Peyer's patch (tissue), 4 donors: ENCODE results near the gene GGTA1. TPM values are rescaled to one million over a fixed set of nuclear protein-coding genes. Genes with fewer than 3 reads are reported as not detected.

Source experiments
- DNase-seq, 3 donors: peaks; one replicate each; pipeline ENCODE4 v3.0.0-alpha.2; 2017 to 2019
- H3K27ac ChIP-seq, 4 donors: fragments of 200-600 bp; sonication (generic); one replicate each; pipeline ENCODE4 v1.5.1; 2016 to 2019
- H3K27me3 ChIP-seq, 2 donors: fragments of 200-600 bp; sonication (generic); one replicate each; pipeline ENCODE4 v1.5.1; 2019
- H3K36me3 ChIP-seq, 3 donors: fragments of 200-600 bp; sonication (generic); one replicate each; pipeline ENCODE4 v1.5.1; 2016 to 2019
- H3K4me1 ChIP-seq, 4 donors: fragments of 200-600 bp; sonication (generic); one replicate each; pipeline ENCODE4 v1.5.1; 2016 to 2019
- H3K4me3 ChIP-seq, 4 donors: fragments of 200-600 bp; sonication (generic); 1 replicate in 3 of 4; 2 replicates in 1 of 4; pipeline ENCODE4 v1.5.1; 2016 to 2019; ENCODE audit warnings: mild to moderate bottlenecking in 1 of 4
- H3K9me3 ChIP-seq, 4 donors: fragments of 200-600 bp; sonication (generic); one replicate each; pipeline ENCODE4 v1.5.1; 2016 to 2019; ENCODE audit warnings: mild to moderate bottlenecking in 1 of 4
- POLR2A ChIP-seq, 2 donors: fragments of 450-650 bp; IDR thresholded peaks; one replicate each; pipeline ENCODE4 v1.5.1; 2017; ENCODE audit warnings: antibody characterized with exemption in 2 of 2, mild to moderate bottlenecking in 2 of 2, moderate library complexity in 2 of 2
- total RNA-seq, 4 donors: library from RNA; depleted of rRNA; stranded (reverse); fragments of >200 nt; gene quantifications; one replicate each; pipeline ENCODE4 v1.1.0, GENCODE V29; 2016
- TF ChIP-seq, protein P1 (sequence below), 6 experiments: fragments of 450-650 bp in 4 of 6; fragments of 200-600 bp in 2 of 6; sonication (generic) in 1 of 6; IDR thresholded peaks; one replicate each; pipeline ENCODE4 v1.5.1; 2017 to 2019; ENCODE audit warnings: antibody characterized with exemption in 6 of 6, mild to moderate bottlenecking in 3 of 6, moderate library complexity in 1 of 6

GGTA1 gene
- total RNA-seq, 4 donors from 2014 or later = 0.88 to 12.4 (median 2.6) TPM

DNA sequence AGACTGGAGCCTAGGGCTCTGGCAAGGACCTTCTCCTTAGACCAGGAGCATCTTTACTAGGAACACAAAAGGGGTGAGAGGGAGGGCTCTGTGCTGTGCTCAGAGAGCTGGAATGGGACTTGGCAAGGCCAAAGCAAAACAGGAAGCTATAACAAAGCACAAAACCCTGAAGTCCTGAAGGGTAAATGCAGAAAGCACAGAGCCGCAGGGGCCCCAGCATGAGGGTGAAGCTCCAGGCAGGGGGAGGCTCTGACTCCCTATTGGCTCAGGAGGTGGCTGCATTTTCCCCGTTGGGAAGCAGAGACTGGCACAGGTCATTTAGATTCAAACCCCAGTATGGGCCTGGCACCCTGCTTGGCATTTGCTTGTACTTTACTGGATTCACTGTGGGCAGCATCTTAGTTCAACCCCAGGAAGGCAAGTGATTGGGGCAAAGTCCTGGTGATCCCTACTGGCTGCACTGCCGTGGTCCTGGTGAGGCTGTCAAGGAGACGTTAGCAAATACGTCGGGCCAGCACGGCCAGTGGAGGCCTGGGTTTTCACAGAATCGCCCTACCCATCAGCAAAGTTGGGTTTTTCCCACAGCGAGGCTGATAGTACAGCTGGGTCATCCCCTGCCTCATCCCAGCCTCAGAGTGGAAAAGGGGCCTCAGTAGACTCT lies 46.3 kb downstream of the GGTA1 start:
- TF ChIP-seq, protein P1, sequence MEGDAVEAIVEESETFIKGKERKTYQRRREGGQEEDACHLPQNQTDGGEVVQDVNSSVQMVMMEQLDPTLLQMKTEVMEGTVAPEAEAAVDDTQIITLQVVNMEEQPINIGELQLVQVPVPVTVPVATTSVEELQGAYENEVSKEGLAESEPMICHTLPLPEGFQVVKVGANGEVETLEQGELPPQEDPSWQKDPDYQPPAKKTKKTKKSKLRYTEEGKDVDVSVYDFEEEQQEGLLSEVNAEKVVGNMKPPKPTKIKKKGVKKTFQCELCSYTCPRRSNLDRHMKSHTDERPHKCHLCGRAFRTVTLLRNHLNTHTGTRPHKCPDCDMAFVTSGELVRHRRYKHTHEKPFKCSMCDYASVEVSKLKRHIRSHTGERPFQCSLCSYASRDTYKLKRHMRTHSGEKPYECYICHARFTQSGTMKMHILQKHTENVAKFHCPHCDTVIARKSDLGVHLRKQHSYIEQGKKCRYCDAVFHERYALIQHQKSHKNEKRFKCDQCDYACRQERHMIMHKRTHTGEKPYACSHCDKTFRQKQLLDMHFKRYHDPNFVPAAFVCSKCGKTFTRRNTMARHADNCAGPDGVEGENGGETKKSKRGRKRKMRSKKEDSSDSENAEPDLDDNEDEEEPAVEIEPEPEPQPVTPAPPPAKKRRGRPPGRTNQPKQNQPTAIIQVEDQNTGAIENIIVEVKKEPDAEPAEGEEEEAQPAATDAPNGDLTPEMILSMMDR (IDR thresholded peaks at IDR 0.05) = no peak
- TF ChIP-seq POLR2A (IDR thresholded peaks at IDR 0.05) = no peak
- Histone ChIP-seq H3K4me3 (no peak overlapping the region), H3K9me3 (no peaks in the 10 kb centered on the region), H3K27me3 (no peaks in the 10 kb centered on the region), H3K27ac (no peak overlapping the region), H3K4me1 (no peaks in the 10 kb centered on the region), H3K36me3 (no peaks in the 10 kb centered on the region)
- no peak for DNase-seq

DNA sequence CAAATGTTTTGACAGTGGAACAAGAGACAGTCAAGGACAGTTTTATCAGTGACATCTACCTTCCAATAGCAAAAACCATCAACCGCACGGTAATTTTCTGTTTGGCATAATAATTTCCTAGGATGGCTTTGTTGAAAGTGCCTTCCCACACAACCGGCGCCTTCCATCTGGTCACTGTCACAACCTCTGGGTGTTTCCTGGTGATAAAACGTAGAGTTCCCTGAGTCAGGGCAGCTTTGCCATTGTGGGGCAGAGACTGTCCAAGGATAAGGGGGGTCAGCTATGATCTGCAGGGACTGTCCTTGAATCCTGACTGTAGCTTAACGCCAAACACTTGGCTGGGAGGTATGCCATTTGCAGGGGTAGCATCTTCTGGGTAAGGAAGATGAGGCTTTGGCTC lies 47.6 kb downstream of the GGTA1 start:
- Histone ChIP-seq H3K9me3 (no peaks in the 10 kb centered on the region), H3K27ac (no peak overlapping the region), H3K4me1 (no peaks in the 10 kb centered on the region), H3K27me3 (no peaks in the 10 kb centered on the region), H3K36me3 (no peaks in the 10 kb centered on the region), H3K4me3 (no peak overlapping the region)
- no peak for DNase-seq
- TF ChIP-seq POLR2A (IDR thresholded peaks at IDR 0.05) = no peak
- TF ChIP-seq, protein P1 (IDR thresholded peaks at IDR 0.05) = no peak

DNA sequence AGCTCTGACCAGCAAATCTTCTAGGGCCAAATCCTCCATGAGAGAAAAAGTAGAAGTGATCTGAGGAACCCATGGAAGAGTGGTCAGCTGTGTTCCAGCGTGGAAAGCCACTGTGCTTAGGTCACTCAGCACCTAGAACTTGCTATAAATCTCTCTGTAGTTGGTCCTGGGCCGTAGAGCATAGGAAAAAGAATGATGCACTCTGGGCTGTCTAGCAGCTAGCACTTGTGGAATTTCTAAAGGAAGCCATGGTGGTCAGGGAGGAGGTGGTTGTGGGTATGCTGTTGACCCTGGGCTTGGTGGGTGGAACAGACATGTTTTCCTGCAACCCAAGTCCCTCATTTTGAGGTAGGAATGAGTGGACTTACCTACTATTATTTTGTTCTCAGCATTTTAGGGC lies 48.1 kb downstream of the GGTA1 start:
- H3K4me3 ChIP-seq = no peak overlapping the region
- no peaks in the 10 kb centered on the region for H3K4me1 ChIP-seq
- no peaks in the 10 kb centered on the region for H3K36me3 ChIP-seq
- no peaks in the 10 kb centered on the region for H3K9me3 ChIP-seq
- DNase-seq = no peak
- TF ChIP-seq POLR2A (IDR thresholded peaks at IDR 0.05) = no peak
- TF ChIP-seq, protein P1 (IDR thresholded peaks at IDR 0.05) = no peak
- no peak overlapping the region for H3K27ac ChIP-seq
- no peaks in the 10 kb centered on the region for H3K27me3 ChIP-seq

DNA sequence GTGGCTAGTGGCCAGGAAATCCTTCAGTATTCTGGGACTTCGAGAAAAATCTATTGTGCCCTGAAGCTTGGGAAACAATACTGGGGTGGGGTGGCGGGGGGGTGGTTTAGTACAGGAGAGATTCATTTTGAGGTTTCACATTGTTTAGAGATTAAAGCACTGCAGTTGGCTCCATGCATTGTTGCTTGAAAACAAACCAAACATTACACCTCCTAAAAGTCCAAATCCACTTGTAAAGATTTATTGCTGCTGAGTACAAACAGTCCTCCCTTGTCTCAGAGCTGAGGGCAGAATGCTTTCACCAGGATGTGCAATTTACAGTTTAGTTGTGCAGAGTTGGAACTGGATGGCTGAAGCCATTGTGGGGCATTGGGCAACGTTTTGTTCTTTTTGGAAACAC lies 49.4 kb downstream of the GGTA1 start:
- DNase-seq = no peak
- no peaks in the 10 kb centered on the region for H3K4me1 ChIP-seq
- no peak overlapping the region for H3K4me3 ChIP-seq
- no peaks in the 10 kb centered on the region for H3K9me3 ChIP-seq
- H3K27ac ChIP-seq = no peak overlapping the region
- no peaks in the 10 kb centered on the region for H3K36me3 ChIP-seq
- TF ChIP-seq, protein P1 (IDR thresholded peaks at IDR 0.05) = no peak
- TF ChIP-seq POLR2A (IDR thresholded peaks at IDR 0.05) = no peak
- H3K27me3 ChIP-seq = no peaks in the 10 kb centered on the region

DNA sequence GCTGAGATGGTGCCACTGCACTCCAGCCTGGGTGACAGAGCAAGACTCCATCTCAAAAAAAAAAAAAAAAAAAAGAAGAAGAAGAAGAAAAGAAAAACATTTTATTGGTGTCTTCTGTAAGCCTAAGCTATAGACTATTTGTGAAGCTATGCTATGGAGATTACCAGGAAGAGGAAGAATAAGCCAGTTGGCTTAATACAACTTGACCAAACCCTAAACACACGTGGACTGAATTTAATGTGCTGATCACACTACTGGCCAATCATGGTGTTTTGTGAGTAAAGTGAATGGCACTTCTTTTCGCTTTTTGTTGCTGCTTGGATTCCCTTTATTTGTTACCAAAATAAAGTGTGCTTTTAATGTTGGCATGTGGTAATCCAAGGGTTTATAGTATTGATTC lies 49.9 kb downstream of the GGTA1 start:
- no peaks in the 10 kb centered on the region for H3K9me3 ChIP-seq
- no peak for DNase-seq
- H3K27me3 ChIP-seq = no peaks in the 10 kb centered on the region
- H3K4me1 ChIP-seq = no peaks in the 10 kb centered on the region
- TF ChIP-seq, protein P1 (IDR thresholded peaks at IDR 0.05) = no peak
- no peak for TF ChIP-seq POLR2A (IDR thresholded peaks at IDR 0.05)
- no peaks in the 10 kb centered on the region for H3K36me3 ChIP-seq
- H3K27ac ChIP-seq = no peak overlapping the region
- H3K4me3 ChIP-seq = no peak overlapping the region
